ENCODE results near the gene ZNF428.

- TF ChIP-seq, protein P1, sequence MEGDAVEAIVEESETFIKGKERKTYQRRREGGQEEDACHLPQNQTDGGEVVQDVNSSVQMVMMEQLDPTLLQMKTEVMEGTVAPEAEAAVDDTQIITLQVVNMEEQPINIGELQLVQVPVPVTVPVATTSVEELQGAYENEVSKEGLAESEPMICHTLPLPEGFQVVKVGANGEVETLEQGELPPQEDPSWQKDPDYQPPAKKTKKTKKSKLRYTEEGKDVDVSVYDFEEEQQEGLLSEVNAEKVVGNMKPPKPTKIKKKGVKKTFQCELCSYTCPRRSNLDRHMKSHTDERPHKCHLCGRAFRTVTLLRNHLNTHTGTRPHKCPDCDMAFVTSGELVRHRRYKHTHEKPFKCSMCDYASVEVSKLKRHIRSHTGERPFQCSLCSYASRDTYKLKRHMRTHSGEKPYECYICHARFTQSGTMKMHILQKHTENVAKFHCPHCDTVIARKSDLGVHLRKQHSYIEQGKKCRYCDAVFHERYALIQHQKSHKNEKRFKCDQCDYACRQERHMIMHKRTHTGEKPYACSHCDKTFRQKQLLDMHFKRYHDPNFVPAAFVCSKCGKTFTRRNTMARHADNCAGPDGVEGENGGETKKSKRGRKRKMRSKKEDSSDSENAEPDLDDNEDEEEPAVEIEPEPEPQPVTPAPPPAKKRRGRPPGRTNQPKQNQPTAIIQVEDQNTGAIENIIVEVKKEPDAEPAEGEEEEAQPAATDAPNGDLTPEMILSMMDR (IDR thresholded peaks at IDR 0.05; ENCODE audit: insufficient read depth, low read depth, low read length) = no peak
- no peak for TF ChIP-seq EZH2 (IDR thresholded peaks at IDR 0.05; ENCODE audit: insufficient read depth, low read length)
These were observed 43.2 kb downstream of the ZNF428 start for GRCh38 chr19:43575955-43576878.

Measured in astrocyte (in vitro differentiated cells and primary cell).